Upper lobe of left lung (tissue), 4 donors: Measurements from ENCODE around the gene TBXAS1.

Experiments used
- CTCF ChIP-seq, 6 experiments: fragments of 450-650 bp in 4 of 6; fragments of 200-600 bp in 2 of 6; sonication (generic) in 2 of 6; IDR thresholded peaks; one replicate each; pipeline ENCODE4 v1.5.1; 2016 to 2019; ENCODE audit warnings: antibody characterized with exemption in 6 of 6
- EP300 ChIP-seq, 4 donors: sonication (generic); formaldehyde crosslinking; IDR thresholded peaks; one replicate each; pipeline ENCODE4 v1.5.1; 2017; ENCODE audit warnings: antibody characterized with exemption in 4 of 4, control low read depth in 2 of 4
- POLR2AphosphoS5 ChIP-seq, 2 donors: sonication (generic); formaldehyde crosslinking; IDR thresholded peaks; one replicate each; pipeline ENCODE4 v1.5.1; 2017; ENCODE audit warnings: antibody characterized with exemption in 2 of 2

GRCh38 chr7:139984642-139985539, 155.8 kb downstream of the TBXAS1 start:
- TF ChIP-seq CTCF (IDR thresholded peaks at IDR 0.05): no peak
- TF ChIP-seq EP300 (IDR thresholded peaks at IDR 0.05): no peak
- no peak for TF ChIP-seq POLR2AphosphoS5 (IDR thresholded peaks at IDR 0.05)
